A172 (cell line): ENCODE results near the gene FGF2. TPM values are rescaled to one million over a fixed set of nuclear protein-coding genes. Genes with fewer than 3 reads are reported as not detected.
A peak's percentile ranks its signal among the peaks of the same experiment; 100 is the strongest.
"Not testable (repeated sequence)": the region's sequence is repeated elsewhere in the genome, so short reads cannot be mapped to it uniquely, and the experiment has no call there.

Source experiments
- DNase-seq: peaks from one replicate; pipeline ENCODE4 v3.0.0-alpha.2; 2015; ENCODE audit warnings: low spot score
- total RNA-seq: library from RNA; depleted of rRNA; stranded (reverse); fragments of >200 nt; shearing (Covaris generic); gene quantifications from 2 replicates; pipeline ENCODE4 v1.2.3, GENCODE V29; 2014; rRNA removed

The FGF2 gene
- total RNA-seq: 188 and 216 TPM in 2 replicates

- peak; percentile 67 for DNase-seq
Measured at GRCh38 chr4:122826553-122827257, at the start of gene FGF2. Gene FGF2 (plus strand): TSS chr4:122826831. CDS start chr4:122827175, 344 bp downstream.

GRCh38 chr4:122776916-122777315 is 49.7 kb upstream of the FGF2 start:
- DNase-seq: no peak

- DNase-seq: peak; percentile 79
Measured at GRCh38 chr4:122777846-122778673, 48.6 kb upstream of the FGF2 start.

- no peak for DNase-seq
Measured at GRCh38 chr4:122781486-122781885, 45.1 kb upstream of the FGF2 start.

GRCh38 chr4:122783301-122784215 is 43.1 kb upstream of the FGF2 start:
- peak; percentile 98 for DNase-seq

- no peak for DNase-seq
Measured at GRCh38 chr4:122784261-122784660, 42.4 kb upstream of the FGF2 start.

- no peak for DNase-seq
Measured at GRCh38 chr4:122785099-122785498, 41.5 kb upstream of the FGF2 start.

- DNase-seq: peak; percentile 45
Measured at GRCh38 chr4:122786296-122786695, 40.3 kb upstream of the FGF2 start.

- DNase-seq: not testable (repeated sequence)
Measured at GRCh38 chr4:122786920-122787319, 39.7 kb upstream of the FGF2 start.

- no peak for DNase-seq
Measured at GRCh38 chr4:122787940-122788339, 38.7 kb upstream of the FGF2 start.

- no peak for DNase-seq
Measured at GRCh38 chr4:122788935-122789334, 37.7 kb upstream of the FGF2 start.

GRCh38 chr4:122793811-122794210 is 32.8 kb upstream of the FGF2 start:
- DNase-seq: no peak

GRCh38 chr4:122796801-122797404 is 29.7 kb upstream of the FGF2 start:
- no peak for DNase-seq

GRCh38 chr4:122797405-122798094 is 29.1 kb upstream of the FGF2 start:
- DNase-seq: no peak

- peak; percentile 90 for DNase-seq
Measured at GRCh38 chr4:122798101-122798500, 28.5 kb upstream of the FGF2 start.

GRCh38 chr4:122798917-122799316 is 27.7 kb upstream of the FGF2 start:
- no peak for DNase-seq

- DNase-seq: no peak
Measured at GRCh38 chr4:122803788-122804208, 22.8 kb upstream of the FGF2 start.

- DNase-seq: no peak
Measured at GRCh38 chr4:122806981-122807679, 19.5 kb upstream of the FGF2 start.

- no peak for DNase-seq
Measured at GRCh38 chr4:122810669-122811068, 16.0 kb upstream of the FGF2 start.

- DNase-seq: not testable (repeated sequence)
Measured at GRCh38 chr4:122811781-122812180, 14.8 kb upstream of the FGF2 start.
